ENCODE data around the gene BCL2A1. TPM values are rescaled to one million over a fixed set of nuclear protein-coding genes. Genes with fewer than 3 reads are reported as not detected.
A peak's percentile ranks its signal among the peaks of the same experiment; 100 is the strongest.

BCL2A1 gene
- total and polyA plus RNA-seq, 10 of the 15 experiments (the other 5 are each of a cell fraction or from before 2014, with no cell fraction given), result 181 to 570 (median 321) TPM

GRCh38 chr15:79969146-79969545 is 1.9 kb downstream of the BCL2A1 start:
- ATAC-seq (no peak), FAIRE-seq (no peak), DNase-seq (ENCODE audit: low read depth, low spot score) (no peak)
- H3K4me2 ChIP-seq (ENCODE audit: control insufficient read depth, insufficient read depth), result peak overlapping the region; percentile 67
- H3K9me3 ChIP-seq (replicated peaks; ENCODE audit: control insufficient read depth, insufficient read depth, low read length), result no peaks in the 10 kb centered on the region
- peak overlapping the region; percentile 88 for H3K27ac ChIP-seq (ENCODE audit: control insufficient read depth, insufficient read depth)
- no peaks in the 10 kb centered on the region for H3K27me3 ChIP-seq (replicated peaks in 1 of 2; ENCODE audit: control insufficient read depth in 2 of 2, insufficient read depth in 2 of 2, low read length in 1 of 2)
- in situ Hi-C loops (cut with MboI), result no loop called here
- WGBS (ENCODE audit: insufficient coverage, insufficient replicate concordance, low lambda C conversion rate, missing lambda C conversion rate), result under 1% methylated on average over 5 of the region's 5 CpGs
- H4K20me1 ChIP-seq (ENCODE audit: control insufficient read depth, insufficient read depth), result no peaks in the 10 kb centered on the region
- H3K9ac ChIP-seq (ENCODE audit: control insufficient read depth, insufficient read depth, low read length), result peak overlapping the region; percentile 70
- intact Hi-C loops (cut with micrococcal nuclease; ENCODE audit: unreplicated experiment), result loop anchor here (5.0 kb wide), 1 partner anchor 93 kb away; no protein-coding TSS in a partner anchor
- no TSS peak for BruUV-seq (replicated peaks)
- TF ChIP-seq ZSCAN29 (IDR thresholded peaks at IDR 0.05) (no peak), MLLT1 (IDR thresholded peaks at IDR 0.05) (0 out of 2 replicates have a peak, but pooled peaks have one; percentile 8), GATAD2B (conservative IDR thresholded peaks at IDR 0.05; ENCODE audit: low read depth) (0 out of 2 replicates have a peak, but pooled peaks have one; percentile 5)
- SMC1A ChIA-PET (ENCODE audit: uncharacterized antibody, unreplicated experiment), result interaction anchor here (0.8 to 10.3 kb wide), 19 partner anchors 9 to 91 kb away, joined by 3 to 115 read pairs (median 6); partner anchors contain the start of gene MTHFS
- H2AFZ ChIP-seq (ENCODE audit: control insufficient read depth, low read depth, low read length), result no peak overlapping the region
- POLR2A ChIA-PET, result interaction anchor here (0.9 to 6.3 kb wide), 7 partner anchors 9 to 92 kb away, joined by 3 to 66 read pairs (median 8); partner anchors contain the start of gene ZFAND6
- H3K79me2 ChIP-seq (ENCODE audit: control insufficient read depth, insufficient read depth, low read length), result peaks cover 66% of the 10 kb centered on the region
- CTCF ChIA-PET, result interaction anchor here (0.8 to 4.6 kb wide), 6 partner anchors 10 to 75 kb away, joined by 3 to 29 read pairs (median 7); no protein-coding TSS in a partner anchor
- peak overlapping the region; percentile 70 for H3K4me3 ChIP-seq
- H3K4me1 ChIP-seq (ENCODE audit: control insufficient read depth, insufficient read depth, low read length), result peaks cover 25% of the 10 kb centered on the region
- H3K36me3 ChIP-seq (ENCODE audit: control insufficient read depth in 2 of 2, insufficient read depth in 2 of 2, low read length in 1 of 2), result no peaks in the 10 kb centered on the region
- RAD21 ChIA-PET (ENCODE audit: unreplicated experiment), result interaction anchor here (1.2 to 6.2 kb wide), 14 partner anchors 7 to 94 kb away, joined by 3 to 59 read pairs (median 14); partner anchors contain the start of gene ZFAND6

All from GM12878 (cell line).